ENCODE measurements around the gene MGAT3. TPM values are rescaled to one million over a fixed set of nuclear protein-coding genes. Genes with fewer than 3 reads are reported as not detected.

MGAT3 gene
- total RNA-seq, 2 experiments from 2014 or later, result 16.3 to 44.3 TPM

GRCh38 chr22:39454385-39454871 is 2.4 kb upstream of the MGAT3 start:
- Histone ChIP-seq H3K4me2 (ENCODE audit: low read length) (peak overlapping the region; percentile 70; the same call in 1 of the 2 replicates), H3K9me3 (ENCODE audit: low read length) (no peaks in the 10 kb centered on the region), H3K79me2 (ENCODE audit: insufficient read depth, low read depth, low read length) (peaks cover 61% of the 10 kb centered on the region), H3K4me1 (ENCODE audit: insufficient read depth, low read length, poor library complexity, severe bottlenecking) (peaks cover 68% of the 10 kb centered on the region), H2AFZ (ENCODE audit: low read length) (no peak overlapping the region), H3K36me3 (ENCODE audit: insufficient read depth, low read length) (peaks cover 47% of the 10 kb centered on the region), H3K27ac (ENCODE audit: low read depth, low read length, poor library complexity, severe bottlenecking) (peak overlapping the region; percentile 8), H3K9me2 (ENCODE audit: insufficient read depth, low read length) (no peaks in the 10 kb centered on the region), H3K4me3 (ENCODE audit: low read depth, low read length, poor library complexity, severe bottlenecking) (no peak overlapping the region), H4K20me1 (ENCODE audit: insufficient read depth, low read length) (no peaks in the 10 kb centered on the region)
- no peak for TF ChIP-seq EZH2phosphoT487 (IDR thresholded peaks at IDR 0.05; ENCODE audit: borderline replicate concordance, low read depth, low read length)
- TF ChIP-seq CTCF (conservative IDR thresholded peaks at IDR 0.05; ENCODE audit: low read length), result no peak
- ChIA-PET CTCF (ENCODE audit: unreplicated experiment) (no interaction called here), POLR2A (interaction anchor here (1.5 kb wide), 1 partner anchor 10 kb away, joined by 3 read pairs; no protein-coding TSS in a partner anchor)
- intact Hi-C loops (cut with micrococcal nuclease; ENCODE audit: unreplicated experiment), result no loop called here
- DNase-seq (ENCODE audit: low spot score), result no peak
- no TSS peak for BruUV-seq (replicated peaks)

- no peaks in the 10 kb centered on the region for H4K20me1 ChIP-seq (ENCODE audit: insufficient read depth, low read length)
- TF ChIP-seq EZH2phosphoT487 (IDR thresholded peaks at IDR 0.05; ENCODE audit: borderline replicate concordance, low read depth, low read length), result no peak
- TF ChIP-seq CTCF (conservative IDR thresholded peaks at IDR 0.05; ENCODE audit: low read length), result no peak
- BruUV-seq (replicated peaks), result no TSS peak
- H3K4me3 ChIP-seq (ENCODE audit: low read depth, low read length, poor library complexity, severe bottlenecking), result peak overlapping the region; percentile 76
- H3K4me1 ChIP-seq (ENCODE audit: insufficient read depth, low read length, poor library complexity, severe bottlenecking), result peaks cover 66% of the 10 kb centered on the region
- peaks cover 53% of the 10 kb centered on the region for H3K36me3 ChIP-seq (ENCODE audit: insufficient read depth, low read length)
- peak overlapping the region; percentile 85; the same call in 1 of the 2 replicates for H3K4me2 ChIP-seq (ENCODE audit: low read length)
- H3K27ac ChIP-seq (ENCODE audit: low read depth, low read length, poor library complexity, severe bottlenecking), result peak overlapping the region; percentile 54
- ChIA-PET POLR2A (no interaction called here), CTCF (ENCODE audit: unreplicated experiment) (no interaction called here)
- H3K79me2 ChIP-seq (ENCODE audit: insufficient read depth, low read depth, low read length), result peaks cover 63% of the 10 kb centered on the region
- DNase-seq (ENCODE audit: low spot score), result no peak
- H3K9me2 ChIP-seq (ENCODE audit: insufficient read depth, low read length), result no peaks in the 10 kb centered on the region
- H2AFZ ChIP-seq (ENCODE audit: low read length), result no peak overlapping the region
- intact Hi-C loops (cut with micrococcal nuclease; ENCODE audit: unreplicated experiment), result no loop called here
- no peaks in the 10 kb centered on the region for H3K9me3 ChIP-seq (ENCODE audit: low read length)
Measured at GRCh38 chr22:39457198-39457555, 365 bp downstream of the MGAT3 start.

- peak overlapping the region; percentile 76 for H3K4me3 ChIP-seq (ENCODE audit: low read depth, low read length, poor library complexity, severe bottlenecking)
- no peaks in the 10 kb centered on the region for H3K9me3 ChIP-seq (ENCODE audit: low read length)
- H3K27ac ChIP-seq (ENCODE audit: low read depth, low read length, poor library complexity, severe bottlenecking), result peak overlapping the region; percentile 54
- no peaks in the 10 kb centered on the region for H3K9me2 ChIP-seq (ENCODE audit: insufficient read depth, low read length)
- no peak overlapping the region for H2AFZ ChIP-seq (ENCODE audit: low read length)
- H4K20me1 ChIP-seq (ENCODE audit: insufficient read depth, low read length), result no peaks in the 10 kb centered on the region
- no peak for TF ChIP-seq EZH2phosphoT487 (IDR thresholded peaks at IDR 0.05; ENCODE audit: borderline replicate concordance, low read depth, low read length)
- TF ChIP-seq CTCF (conservative IDR thresholded peaks at IDR 0.05; ENCODE audit: low read length), result no peak
- CTCF ChIA-PET (ENCODE audit: unreplicated experiment), result no interaction called here
- H3K79me2 ChIP-seq (ENCODE audit: insufficient read depth, low read depth, low read length), result peaks cover 63% of the 10 kb centered on the region
- H3K4me2 ChIP-seq (ENCODE audit: low read length), result peak overlapping the region; percentile 85
- intact Hi-C loops (cut with micrococcal nuclease; ENCODE audit: unreplicated experiment), result loop anchor here (1.0 kb wide), 1 partner anchor 9 kb away; no protein-coding TSS in a partner anchor
- peaks cover 53% of the 10 kb centered on the region for H3K36me3 ChIP-seq (ENCODE audit: insufficient read depth, low read length)
- H3K4me1 ChIP-seq (ENCODE audit: insufficient read depth, low read length, poor library complexity, severe bottlenecking), result peaks cover 66% of the 10 kb centered on the region
- BruUV-seq (replicated peaks), result no TSS peak
- no peak for DNase-seq (ENCODE audit: low spot score)
- POLR2A ChIA-PET, result interaction anchor here (1.0 kb wide), 1 partner anchor 65 kb away, joined by 3 read pairs; no protein-coding TSS in a partner anchor
Measured at GRCh38 chr22:39457556-39458443, 988 bp downstream of the MGAT3 start.

Data from OCI-LY7 (cell line).